Spinal cord (tissue), 10 donors: ENCODE measurements around the gene ANTXRL. TPM values are rescaled to one million over a fixed set of nuclear protein-coding genes. Genes with fewer than 3 reads are reported as not detected.
"Not testable (repeated sequence)": the region's sequence is repeated elsewhere in the genome, so short reads cannot be mapped to it uniquely, and the experiment has no call there.

Experiments used
- DNase-seq, 6 donors: peaks; one replicate each; pipeline versions ENCODE4 v3.0.0 to v3.0.0-alpha.2; 2013 to 2015; ENCODE audit warnings: low spot score in 6 of 6, low read depth in 4 of 6
- H3K27ac ChIP-seq: one replicate; pipeline ENCODE4 v1.5.1; 2013; ENCODE audit warnings: low read depth, low read length, control low read depth
- H3K27me3 ChIP-seq: one replicate; pipeline ENCODE4 v1.6.1; 2013; ENCODE audit warnings: low read length; ENCODE audit not compliant: control insufficient read depth, insufficient read depth
- H3K36me3 ChIP-seq: one replicate; pipeline ENCODE4 v1.6.1; 2013; ENCODE audit warnings: low read length; ENCODE audit not compliant: control insufficient read depth, insufficient read depth
- H3K4me1 ChIP-seq: one replicate; pipeline ENCODE4 v1.6.1; 2013; ENCODE audit warnings: low read length; ENCODE audit not compliant: control insufficient read depth, insufficient read depth
- H3K4me3 ChIP-seq: one replicate; pipeline ENCODE4 v1.5.1; 2013; ENCODE audit warnings: low read depth, low read length, control low read depth
- H3K9me3 ChIP-seq: one replicate; pipeline ENCODE4 v1.6.1; 2013; ENCODE audit warnings: low read length; ENCODE audit not compliant: control insufficient read depth, insufficient read depth
- WGBS: methylation state at CpG from one replicate; pipeline ENCODE4 v1.1.5; 2013; ENCODE audit warnings: missing lambda C conversion rate; ENCODE audit not compliant: insufficient coverage; 5-methylcytosine and 5-hydroxymethylcytosine counted together
- polyA plus RNA-seq, 2 donors: library from polyadenylated mRNA; unstranded; fragments of 120-200 nt; gene quantifications; one replicate each; pipeline ENCODE4 v1.2.1, GENCODE V29; 2013; ENCODE audit not compliant: insufficient read length in 2 of 2
- total RNA-seq, 2 donors: library from RNA; depleted of rRNA in 1 of 2; stranded (reverse); fragments of 120-200 nt in 1 of 2; fragments of >200 nt in 1 of 2; gene quantifications; one replicate each; pipeline versions ENCODE4 v1.2.3 to v1.2.4, GENCODE V29; 2013 to 2014
- donor health status: healthy.

Gene ANTXRL
- total and polyA plus RNA-seq, 4 donors = 0.06 TPM; not detected in 3

DNA sequence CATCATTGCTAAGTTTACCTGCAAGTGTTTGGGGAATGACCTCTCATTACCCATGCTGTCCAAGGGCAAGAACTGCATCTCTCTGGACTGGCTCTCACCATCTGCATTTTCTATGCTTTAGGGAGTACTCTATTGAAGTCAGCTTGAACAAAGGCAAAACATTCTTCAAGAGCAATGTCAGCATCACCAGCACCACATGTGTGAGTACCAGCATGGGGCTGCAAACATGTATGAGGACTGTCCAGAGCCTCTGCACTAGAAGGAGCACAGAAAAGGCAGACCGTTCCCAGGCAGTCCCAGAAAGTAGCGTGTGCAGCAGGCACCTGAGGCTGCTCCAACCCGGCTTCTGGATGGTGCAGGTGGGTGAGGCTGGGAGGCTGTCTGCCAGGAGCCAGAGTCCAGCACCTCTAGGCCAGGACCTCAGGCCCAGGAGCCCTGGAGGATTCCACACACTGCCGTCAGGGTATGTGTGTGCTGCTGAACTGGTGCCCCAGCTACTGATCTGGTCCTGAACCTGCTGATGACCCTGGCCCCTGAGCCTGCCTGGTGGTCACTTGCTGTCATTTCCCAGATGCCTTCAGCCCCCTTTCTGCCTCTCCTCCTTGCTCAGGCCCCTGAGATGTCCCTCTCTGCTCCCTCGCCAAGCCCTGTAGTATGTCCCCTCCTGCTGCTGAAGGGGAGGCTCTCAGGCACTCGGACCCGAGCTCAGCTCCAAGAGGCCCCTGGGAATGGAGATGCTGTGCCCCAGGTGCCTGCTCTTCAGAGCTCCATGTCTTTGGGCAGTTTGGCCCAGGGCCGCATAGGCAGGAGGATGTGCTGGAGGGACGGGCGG lies 20.7 kb downstream of the ANTXRL start:
- DNase-seq = no peak
- H3K4me1 ChIP-seq = peaks cover 13% of the 10 kb centered on the region
- H3K27ac ChIP-seq = no peak overlapping the region
- H3K4me3 ChIP-seq = no peak overlapping the region
- no peaks in the 10 kb centered on the region for H3K27me3 ChIP-seq
- WGBS = 86% methylated on average over 10 of the region's 10 CpGs
- no peaks in the 10 kb centered on the region for H3K9me3 ChIP-seq
- H3K36me3 ChIP-seq = no peaks in the 10 kb centered on the region

DNA sequence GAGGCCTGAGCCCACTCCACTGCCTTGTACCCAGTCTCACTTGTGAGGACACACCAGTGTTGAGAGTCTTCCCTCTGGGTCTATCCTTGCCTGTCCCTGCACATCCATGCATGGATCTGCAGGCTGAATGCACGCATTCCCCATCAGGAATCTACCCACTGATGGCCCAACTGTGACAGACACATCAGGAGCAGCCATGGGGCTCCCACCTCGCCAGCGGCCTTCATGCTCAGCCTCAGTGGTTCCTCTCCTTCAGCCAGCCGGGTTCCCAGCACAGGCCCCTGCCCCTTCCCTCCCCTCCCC lies 21.3 kb downstream of the ANTXRL start:
- H3K4me3 ChIP-seq = no peak overlapping the region
- peaks cover 13% of the 10 kb centered on the region for H3K4me1 ChIP-seq
- H3K27ac ChIP-seq = no peak overlapping the region
- WGBS = 100% methylated on average over 1 of the region's 4 CpGs
- no peaks in the 10 kb centered on the region for H3K9me3 ChIP-seq
- no peaks in the 10 kb centered on the region for H3K27me3 ChIP-seq
- no peaks in the 10 kb centered on the region for H3K36me3 ChIP-seq
- no peak for DNase-seq

GRCh38 chr10:46308666-46309450 lies 22.1 kb downstream of the ANTXRL start:
- H3K4me3 ChIP-seq = no peak overlapping the region
- DNase-seq = no peak
- H3K4me1 ChIP-seq = peaks cover 13% of the 10 kb centered on the region
- H3K27ac ChIP-seq = no peak overlapping the region
- no peaks in the 10 kb centered on the region for H3K27me3 ChIP-seq
- H3K9me3 ChIP-seq = no peaks in the 10 kb centered on the region
- 90% methylated on average over 17 of the region's 21 CpGs for WGBS
- no peaks in the 10 kb centered on the region for H3K36me3 ChIP-seq

- Histone ChIP-seq H3K27ac (no peak overlapping the region), H3K9me3 (no peaks in the 10 kb centered on the region), H3K4me3 (no peak overlapping the region), H3K27me3 (no peaks in the 10 kb centered on the region), H3K36me3 (no peaks in the 10 kb centered on the region), H3K4me1 (peaks cover 12% of the 10 kb centered on the region)
- 97% methylated on average over 9 of the region's 9 CpGs for WGBS
- DNase-seq = no peak
Observed at GRCh38 chr10:46309511-46310142, 22.8 kb downstream of the ANTXRL start.

GRCh38 chr10:46310143-46310514 lies 23.3 kb downstream of the ANTXRL start:
- Histone ChIP-seq H3K36me3 (no peaks in the 10 kb centered on the region), H3K27me3 (no peaks in the 10 kb centered on the region), H3K4me3 (no peak overlapping the region), H3K9me3 (no peaks in the 10 kb centered on the region), H3K4me1 (peaks cover 7% of the 10 kb centered on the region), H3K27ac (no peak overlapping the region)
- DNase-seq = no peak
- 97% methylated on average over 3 of the region's 4 CpGs for WGBS

DNA sequence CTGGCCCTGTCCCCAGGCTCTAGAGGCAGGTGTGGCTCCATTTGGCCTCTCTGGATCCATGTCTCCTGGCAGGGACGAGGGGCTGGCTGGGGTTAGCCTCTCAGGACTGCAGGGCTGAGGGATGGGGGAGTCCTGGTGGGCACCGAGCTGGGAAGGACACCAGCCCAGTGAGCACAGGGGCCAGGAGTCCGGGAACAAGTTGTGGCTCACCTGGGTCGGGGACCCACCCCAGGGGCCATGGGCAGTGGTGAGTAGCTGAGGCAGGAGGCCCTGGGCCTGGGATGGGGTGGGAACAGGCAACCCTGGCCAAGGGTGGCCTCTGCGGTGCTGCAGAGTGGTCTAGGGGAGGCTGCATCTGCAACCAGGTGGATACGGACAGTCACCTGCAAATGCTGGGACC lies 24.1 kb downstream of the ANTXRL start:
- Histone ChIP-seq H3K4me3 (no peak overlapping the region), H3K27ac (no peak overlapping the region), H3K9me3 (no peaks in the 10 kb centered on the region), H3K36me3 (no peaks in the 10 kb centered on the region), H3K4me1 (peaks cover 2% of the 10 kb centered on the region), H3K27me3 (no peaks in the 10 kb centered on the region)
- WGBS = 88% methylated on average over 6 of the region's 6 CpGs
- no peak for DNase-seq

DNA sequence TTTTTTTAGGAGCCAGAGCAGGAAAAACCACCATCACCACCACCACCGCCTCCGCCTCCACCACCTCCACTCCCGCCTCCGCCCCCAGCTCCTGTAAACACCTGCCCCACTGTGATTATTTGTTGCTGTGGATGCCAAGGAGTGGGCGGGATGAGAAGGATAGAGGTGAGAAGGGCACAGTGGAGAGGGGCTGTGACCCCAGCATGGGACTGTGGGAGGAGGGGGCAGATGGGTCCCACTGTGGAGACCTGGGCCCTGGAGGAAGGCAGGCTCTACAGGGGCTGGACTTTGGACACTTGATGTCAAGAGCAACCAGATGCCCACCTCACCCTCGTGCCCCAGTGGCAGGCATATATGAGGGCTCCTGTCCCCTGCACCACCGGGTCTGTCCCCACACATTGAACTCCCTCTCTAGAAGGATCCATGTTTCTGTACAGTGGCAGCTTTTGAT lies 24.7 kb downstream of the ANTXRL start:
- no peak overlapping the region for H3K4me3 ChIP-seq
- WGBS = 79% methylated on average over 3 of the region's 7 CpGs
- peaks cover 2% of the 10 kb centered on the region for H3K4me1 ChIP-seq
- DNase-seq = no peak
- H3K9me3 ChIP-seq = no peaks in the 10 kb centered on the region
- H3K36me3 ChIP-seq = no peaks in the 10 kb centered on the region
- H3K27me3 ChIP-seq = no peaks in the 10 kb centered on the region
- no peak overlapping the region for H3K27ac ChIP-seq

DNA sequence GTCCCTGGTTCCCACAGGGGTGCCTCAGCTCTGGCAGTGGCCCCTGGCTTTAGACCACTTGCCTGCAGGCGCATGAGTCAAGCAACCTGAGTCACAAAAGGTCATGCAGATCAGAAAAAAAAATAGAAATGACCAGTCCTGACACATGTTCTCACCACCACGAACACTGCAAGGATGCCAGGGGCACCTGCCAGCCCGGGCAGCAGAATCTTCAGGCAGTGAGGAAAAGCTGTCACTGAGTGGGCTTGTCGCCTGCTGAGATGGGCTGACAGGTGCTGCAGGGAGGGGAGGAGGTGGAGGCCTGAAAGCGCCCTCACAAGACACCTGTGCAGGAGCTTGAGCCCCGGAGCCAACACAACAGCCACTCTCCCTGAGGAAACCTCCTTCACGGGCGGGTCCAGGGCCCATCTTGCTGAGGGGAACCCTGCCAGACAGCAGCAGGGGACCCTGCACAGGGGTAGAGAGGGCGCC lies 25.2 kb downstream of the ANTXRL start:
- WGBS = 78% methylated on average over 2 of the region's 9 CpGs
- not testable (repeated sequence) for H3K27ac ChIP-seq, H3K27me3 ChIP-seq, H3K4me3 ChIP-seq, DNase-seq, H3K4me1 ChIP-seq, H3K36me3 ChIP-seq, H3K9me3 ChIP-seq

GRCh38 chr10:46312953-46313352 lies 26.2 kb downstream of the ANTXRL start:
- H3K27me3 ChIP-seq = no peaks in the 10 kb centered on the region
- no peak for DNase-seq
- no peak overlapping the region for H3K27ac ChIP-seq
- H3K4me1 ChIP-seq = no peaks in the 10 kb centered on the region
- H3K4me3 ChIP-seq = no peak overlapping the region
- no peaks in the 10 kb centered on the region for H3K9me3 ChIP-seq
- WGBS = 85% methylated on average over 2 of the region's 3 CpGs
- H3K36me3 ChIP-seq = no peaks in the 10 kb centered on the region
